Uterus (tissue), 2 donors: ENCODE results near the gene ATF6.

Experiments used
- CTCF ChIP-seq, 4 experiments: fragments of 200-600 bp in 2 of 4; fragments of 450-650 bp in 2 of 4; sonication (generic) in 2 of 4; IDR thresholded peaks; one replicate each; pipeline ENCODE4 v1.5.1; 2016 to 2019; ENCODE audit warnings: antibody characterized with exemption in 4 of 4, mild to moderate bottlenecking in 2 of 4, moderate library complexity in 1 of 4
- POLR2A ChIP-seq, 2 donors: fragments of 450-650 bp; IDR thresholded peaks; one replicate each; pipeline ENCODE4 v1.6.1; 2016; ENCODE audit warnings: antibody characterized with exemption in 2 of 2, mild to moderate bottlenecking in 1 of 2, moderate library complexity in 1 of 2

DNA sequence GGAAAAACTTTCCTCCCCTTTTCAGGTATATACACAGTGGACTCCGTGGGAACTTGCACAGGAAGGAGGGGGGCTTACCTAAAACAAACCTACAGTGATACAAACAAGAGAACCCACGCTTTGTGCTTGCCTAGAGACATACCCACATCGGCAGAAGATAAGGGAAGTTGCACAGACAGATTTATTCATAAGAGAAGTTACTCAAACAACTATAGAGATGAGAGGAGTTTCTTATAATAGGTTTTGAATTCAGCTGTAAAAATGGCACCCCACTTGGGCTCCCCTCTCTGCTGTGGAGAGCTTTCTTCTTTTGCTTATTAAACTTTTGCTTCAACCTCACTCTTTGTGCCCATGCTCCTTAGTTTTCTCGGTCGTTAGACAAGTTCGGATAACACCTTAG is 18.3 kb upstream of the ATF6 start:
- no peak for TF ChIP-seq CTCF (IDR thresholded peaks at IDR 0.05)
- no peak for TF ChIP-seq POLR2A (IDR thresholded peaks at IDR 0.05)
